Nephron (organoid): ENCODE results near the gene DNAH3.
A peak's percentile ranks its signal among the peaks of the same experiment; 100 is the strongest.

Experiments
- H3K27ac Mint-ChIP-seq, 3 experiments: 2 replicates each; pipeline ENCODE4 v1.8.0; 2020; ENCODE audit warnings: mixed read lengths in 3 of 3, mild to moderate bottlenecking in 2 of 3, moderate library complexity in 1 of 3
- H3K27me3 Mint-ChIP-seq: 2 replicates; pipeline ENCODE4 v1.8.0; 2021; ENCODE audit warnings: low read depth, mild to moderate bottlenecking, moderate library complexity, mixed read lengths
- H3K36me3 Mint-ChIP-seq: 2 replicates; pipeline ENCODE4 v1.8.0; 2020; ENCODE audit warnings: low read depth, mixed read lengths
- H3K4me1 Mint-ChIP-seq: 2 replicates; pipeline ENCODE4 v1.8.0; 2020; ENCODE audit warnings: mixed read lengths
- H3K4me3 Mint-ChIP-seq, 3 experiments: 2 replicates each; pipeline ENCODE4 v1.8.0; 2020; ENCODE audit warnings: mild to moderate bottlenecking in 3 of 3, mixed read lengths in 3 of 3, moderate library complexity in 2 of 3
- H3K9me3 Mint-ChIP-seq: 2 replicates; pipeline ENCODE4 v1.8.0; 2020; ENCODE audit warnings: mixed read lengths
- CTCF ChIP-seq, 3 experiments: fragments of 200-600 bp; sonication (generic); IDR thresholded peaks; one replicate each; pipeline ENCODE4 v1.5.0; 2021; ENCODE audit warnings: antibody characterized with exemption in 3 of 3; ENCODE audit not compliant: unreplicated experiment in 3 of 3

Gene DNAH3

GRCh38 chr16:21084631-21085225, 65.9 kb downstream of the DNAH3 start:
- Mint-ChIP-seq H3K36me3 (no peaks in the 10 kb centered on the region), H3K4me3 (no peak overlapping the region), H3K9me3 (no peaks in the 10 kb centered on the region), H3K27me3 (no peaks in the 10 kb centered on the region), H3K4me1 (no peaks in the 10 kb centered on the region), H3K27ac (no peak overlapping the region)
- TF ChIP-seq CTCF (IDR thresholded peaks at IDR 0.05; ENCODE audit: unreplicated experiment in 3 of 3): no peak

GRCh38 chr16:21083729-21084268, 66.8 kb downstream of the DNAH3 start:
- H3K27ac Mint-ChIP-seq: no peak overlapping the region
- no peak overlapping the region for H3K4me3 Mint-ChIP-seq
- no peaks in the 10 kb centered on the region for H3K27me3 Mint-ChIP-seq
- no peaks in the 10 kb centered on the region for H3K4me1 Mint-ChIP-seq
- TF ChIP-seq CTCF (IDR thresholded peaks at IDR 0.05; ENCODE audit: unreplicated experiment in 3 of 3): peak; percentile 41 to 71 (median 54)
- H3K36me3 Mint-ChIP-seq: no peaks in the 10 kb centered on the region
- H3K9me3 Mint-ChIP-seq: no peaks in the 10 kb centered on the region

DNA sequence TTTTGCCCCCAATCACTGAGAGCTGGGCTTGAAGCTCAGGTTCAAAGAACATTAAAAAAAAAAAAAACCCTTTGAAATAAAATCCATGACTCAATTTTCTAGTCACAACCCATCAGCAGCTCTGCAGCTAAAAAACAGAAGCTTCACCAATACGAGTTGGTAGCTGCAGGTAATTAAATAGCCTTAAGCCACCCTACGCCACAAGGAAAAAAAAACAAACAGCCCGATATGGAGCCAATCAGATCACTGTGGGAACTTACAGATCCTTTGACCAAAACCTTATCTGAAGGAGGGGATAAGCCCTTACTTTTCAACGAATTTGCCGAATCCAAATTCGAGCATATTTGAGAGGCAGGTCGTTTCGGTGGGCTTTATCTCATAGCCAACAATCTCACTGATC, 69.3 kb downstream of the DNAH3 start:
- Mint-ChIP-seq H3K4me3 (no peak overlapping the region), H3K27ac (no peak overlapping the region), H3K36me3 (no peaks in the 10 kb centered on the region), H3K9me3 (no peaks in the 10 kb centered on the region), H3K27me3 (no peaks in the 10 kb centered on the region), H3K4me1 (no peaks in the 10 kb centered on the region)
- TF ChIP-seq CTCF (IDR thresholded peaks at IDR 0.05; ENCODE audit: unreplicated experiment in 3 of 3): no peak

- no peaks in the 10 kb centered on the region for H3K9me3 Mint-ChIP-seq
- H3K4me3 Mint-ChIP-seq: no peak overlapping the region
- no peak overlapping the region for H3K27ac Mint-ChIP-seq
- H3K27me3 Mint-ChIP-seq: no peaks in the 10 kb centered on the region
- TF ChIP-seq CTCF (IDR thresholded peaks at IDR 0.05; ENCODE audit: unreplicated experiment in 3 of 3): no peak
- no peaks in the 10 kb centered on the region for H3K4me1 Mint-ChIP-seq
- no peaks in the 10 kb centered on the region for H3K36me3 Mint-ChIP-seq
These were observed 72.1 kb downstream of the DNAH3 start for GRCh38 chr16:21078563-21078962.

GRCh38 chr16:21076186-21076883, 74.3 kb downstream of the DNAH3 start:
- no peak for TF ChIP-seq CTCF (IDR thresholded peaks at IDR 0.05; ENCODE audit: unreplicated experiment in 3 of 3)
- Mint-ChIP-seq H3K9me3 (no peaks in the 10 kb centered on the region), H3K4me1 (no peaks in the 10 kb centered on the region), H3K27me3 (peaks cover 4% of the 10 kb centered on the region), H3K36me3 (no peaks in the 10 kb centered on the region), H3K27ac (no peak overlapping the region), H3K4me3 (no peak overlapping the region)

GRCh38 chr16:21075252-21075651, 75.4 kb downstream of the DNAH3 start:
- H3K4me1 Mint-ChIP-seq: no peaks in the 10 kb centered on the region
- no peaks in the 10 kb centered on the region for H3K36me3 Mint-ChIP-seq
- H3K9me3 Mint-ChIP-seq: no peaks in the 10 kb centered on the region
- H3K27me3 Mint-ChIP-seq: peaks cover 4% of the 10 kb centered on the region
- H3K4me3 Mint-ChIP-seq: no peak overlapping the region
- TF ChIP-seq CTCF (IDR thresholded peaks at IDR 0.05; ENCODE audit: unreplicated experiment in 3 of 3): no peak
- H3K27ac Mint-ChIP-seq: no peak overlapping the region
